ENCODE measurements around the gene SPRY4. TPM values are rescaled to one million over a fixed set of nuclear protein-coding genes. Genes with fewer than 3 reads are reported as not detected.

SPRY4 gene
- total RNA-seq, 6 donors from 2014 or later = 30.4 to 81.2 (median 43.3) TPM

DNA sequence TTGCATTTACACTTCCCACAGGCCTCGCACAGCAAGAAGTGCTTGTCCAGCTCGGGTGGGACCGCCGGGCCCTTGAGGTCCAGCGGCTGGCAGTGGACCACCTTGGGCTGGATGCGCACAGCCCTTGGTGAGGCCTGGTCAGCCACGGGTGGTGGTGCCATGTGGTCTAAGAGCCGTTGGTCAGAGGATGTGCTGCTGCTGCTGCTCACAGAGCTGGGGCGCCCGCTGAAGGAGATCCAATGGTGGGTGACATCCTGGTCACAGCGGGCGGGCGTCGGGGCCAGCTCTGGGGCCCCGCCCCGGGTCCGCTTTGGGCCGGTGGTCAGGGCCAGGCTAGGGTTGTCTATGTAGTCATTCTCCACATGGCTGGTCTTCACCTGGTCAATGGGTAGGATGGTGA is 10.2 kb downstream of the SPRY4 start:
- H3K36me3 ChIP-seq = peaks cover 0 to 52% (median 8%) of the 10 kb centered on the region in 4 donors
- H3K27ac ChIP-seq = peak overlapping the region in 3 of 4 donors; percentile 17 to 95 (median 25)
- H3K9me3 ChIP-seq = no peaks in the 10 kb centered on the region
- H3K4me1 ChIP-seq = peaks cover 64 to 77% (median 72%) of the 10 kb centered on the region in 4 donors
- ATAC-seq (ENCODE audit: low FRiP score in 2 of 2) = no peak
- DNase-seq = peak in 1 of 2 donors; percentile 73
- H3K4me3 ChIP-seq = no peak overlapping the region
- WGBS, 2 donors = 91 to 94% methylated on average over 7 to 17 of the region's 18 CpGs
- no peaks in the 10 kb centered on the region for H3K27me3 ChIP-seq
- TF ChIP-seq POLR2A (IDR thresholded peaks at IDR 0.05) (no peak), POLR2AphosphoS5 (IDR thresholded peaks at IDR 0.05) (no peak), CTCF (IDR thresholded peaks at IDR 0.05) (no peak), EP300 (IDR thresholded peaks at IDR 0.05) (no peak)

- 83 to 88% methylated on average over 4 to 17 of the region's 20 CpGs for WGBS, 2 donors
- ATAC-seq (ENCODE audit: low FRiP score in 2 of 2) (no peak), DNase-seq (peak in 1 of 2 donors; percentile 78)
- Histone ChIP-seq H3K36me3 (peaks cover 0 to 48% (median 8%) of the 10 kb centered on the region in 4 donors), H3K27ac (peak overlapping the region in 2 of 4 donors; percentile 17 to 95), H3K9me3 (no peaks in the 10 kb centered on the region), H3K4me1 (peaks cover 59 to 72% (median 67%) of the 10 kb centered on the region in 4 donors), H3K27me3 (no peaks in the 10 kb centered on the region), H3K4me3 (no peak overlapping the region)
- no peak for TF ChIP-seq EP300 (IDR thresholded peaks at IDR 0.05)
- no peak for TF ChIP-seq POLR2AphosphoS5 (IDR thresholded peaks at IDR 0.05)
- no peak for TF ChIP-seq POLR2A (IDR thresholded peaks at IDR 0.05)
- no peak for TF ChIP-seq CTCF (IDR thresholded peaks at IDR 0.05)
Measured at GRCh38 chr5:142314109-142314508, 10.7 kb downstream of the SPRY4 start.

- Histone ChIP-seq H3K4me1 (peaks cover 55 to 68% (median 63%) of the 10 kb centered on the region in 4 donors), H3K27ac (peak overlapping the region in 3 of 4 donors; percentile 30 to 95 (median 63))
- 49 to 64% methylated on average over 3 to 4 of the region's 4 CpGs for WGBS, 2 donors
Measured at GRCh38 chr5:142313682-142314081, 11.1 kb downstream of the SPRY4 start.

GRCh38 chr5:142313275-142313674 is 11.5 kb downstream of the SPRY4 start:
- TF ChIP-seq CTCF (IDR thresholded peaks at IDR 0.05) (no peak), POLR2A (IDR thresholded peaks at IDR 0.05) (no peak), POLR2AphosphoS5 (IDR thresholded peaks at IDR 0.05) (no peak), EP300 (IDR thresholded peaks at IDR 0.05) (no peak)
- ATAC-seq (ENCODE audit: low FRiP score in 2 of 2) (no peak), DNase-seq (no peak)
- 68 to 69% methylated on average over 10 of the region's 10 CpGs for WGBS, 2 donors
- Histone ChIP-seq H3K4me1 (peaks cover 51 to 64% (median 59%) of the 10 kb centered on the region in 4 donors), H3K27me3 (no peaks in the 10 kb centered on the region), H3K27ac (peak overlapping the region in 3 of 4 donors; percentile 30 to 95 (median 63)), H3K9me3 (no peaks in the 10 kb centered on the region), H3K4me3 (no peak overlapping the region), H3K36me3 (peaks cover 0 to 49% (median 8%) of the 10 kb centered on the region in 4 donors)

More at GRCh38 chr5:142313682-142314081, 11.1 kb downstream of the SPRY4 start:
- peaks cover 0 to 47% (median 8%) of the 10 kb centered on the region in 4 donors for H3K36me3 ChIP-seq
- no peak for TF ChIP-seq POLR2A (IDR thresholded peaks at IDR 0.05)
- no peak for TF ChIP-seq EP300 (IDR thresholded peaks at IDR 0.05)
- TF ChIP-seq POLR2AphosphoS5 (IDR thresholded peaks at IDR 0.05) = no peak
- no peak for TF ChIP-seq CTCF (IDR thresholded peaks at IDR 0.05)
- no peak overlapping the region for H3K4me3 ChIP-seq
- no peaks in the 10 kb centered on the region for H3K9me3 ChIP-seq
- no peak for ATAC-seq (ENCODE audit: low FRiP score in 2 of 2)
- DNase-seq = no peak
- no peaks in the 10 kb centered on the region for H3K27me3 ChIP-seq

GRCh38 chr5:142312399-142312798 is 12.4 kb downstream of the SPRY4 start:
- H3K27ac ChIP-seq = no peak overlapping the region
- no peak for DNase-seq
- peaks cover 43 to 55% (median 50%) of the 10 kb centered on the region in 4 donors for H3K4me1 ChIP-seq
- no peak overlapping the region for H3K4me3 ChIP-seq
- no peaks in the 10 kb centered on the region for H3K9me3 ChIP-seq
- TF ChIP-seq EP300 (IDR thresholded peaks at IDR 0.05) = no peak
- no peak for TF ChIP-seq CTCF (IDR thresholded peaks at IDR 0.05)
- TF ChIP-seq POLR2AphosphoS5 (IDR thresholded peaks at IDR 0.05) = no peak
- no peak for TF ChIP-seq POLR2A (IDR thresholded peaks at IDR 0.05)
- H3K36me3 ChIP-seq = peaks cover 0 to 55% (median 6%) of the 10 kb centered on the region in 4 donors
- H3K27me3 ChIP-seq = no peaks in the 10 kb centered on the region
- ATAC-seq (ENCODE audit: low FRiP score in 2 of 2) = no peak
- 76 to 77% methylated on average over 5 of the region's 5 CpGs for WGBS, 2 donors

All from upper lobe of left lung (tissue), 6 donors.